CD4-positive, alpha-beta T cell treated with Interleukin-17A for 4 hours (primary cell): ENCODE results near the gene KRT6C.

ENCODE experiments used
- DNase-seq: peaks from one replicate; pipeline ENCODE4 v3.0.0-alpha.2; 2020; ENCODE audit warnings: mixed read lengths

The KRT6C gene

GRCh38 chr12:52434081-52434733 is 39.4 kb downstream of the KRT6C start, which contains the start of gene KRT75:
Gene KRT75 (minus strand): TSS chr12:52434371. CDS start chr12:52434304, 67 bp downstream.
- DNase-seq = no peak

GRCh38 chr12:52433501-52434080 is 40.0 kb downstream of the KRT6C start:
- no peak for DNase-seq

GRCh38 chr12:52432559-52433207 is 40.9 kb downstream of the KRT6C start:
- no peak for DNase-seq

- DNase-seq = no peak
Measured at GRCh38 chr12:52428121-52428520, 45.5 kb downstream of the KRT6C start.

- DNase-seq = no peak
Measured at GRCh38 chr12:52427083-52427482, 46.5 kb downstream of the KRT6C start.

- no peak for DNase-seq
Measured at GRCh38 chr12:52426034-52426433, 47.6 kb downstream of the KRT6C start.

GRCh38 chr12:52425466-52425865 is 48.1 kb downstream of the KRT6C start:
- no peak for DNase-seq

GRCh38 chr12:52423661-52424500 is 49.7 kb downstream of the KRT6C start:
- no peak for DNase-seq

- DNase-seq = no peak
Measured at GRCh38 chr12:52423035-52423434, 50.6 kb downstream of the KRT6C start.

GRCh38 chr12:52419656-52420055 is 53.9 kb downstream of the KRT6C start:
- no peak for DNase-seq

- DNase-seq = no peak
Measured at GRCh38 chr12:52418576-52419110, 55.0 kb downstream of the KRT6C start.
